ENCODE data around the gene GABRB2.
A peak's percentile ranks its signal among the peaks of the same experiment; 100 is the strongest.

GABRB2 gene

GRCh38 chr5:161546470-161547301 lies at the start of gene GABRB2:
Gene GABRB2 (minus strand): TSS chr5:161546725. CDS start chr5:161546643, 82 bp downstream.
- DNase-seq (ENCODE audit: low spot score in 2 of 2), result peak in 1 of 2 donors; percentile 7
- no peaks in the 10 kb centered on the region for H3K36me3 Mint-ChIP-seq
- H3K27ac Mint-ChIP-seq, result no peak within 1 kb of the TSS
- H3K4me3 Mint-ChIP-seq, result peak within 1 kb of the TSS; percentile 75
- peaks cover 5% of the 10 kb centered on the region for H3K4me1 Mint-ChIP-seq
- H3K27me3 Mint-ChIP-seq, result peaks cover 26% of the 10 kb centered on the region
- no peaks in the 10 kb centered on the region for H3K9me3 Mint-ChIP-seq
- peak; percentile 46 for ATAC-seq (ENCODE audit: low read depth)

- Mint-ChIP-seq H3K27ac (no peak overlapping the region), H3K4me1 (no peaks in the 10 kb centered on the region), H3K27me3 (no peaks in the 10 kb centered on the region), H3K36me3 (no peaks in the 10 kb centered on the region), H3K9me3 (no peaks in the 10 kb centered on the region), H3K4me3 (no peak overlapping the region)
- DNase-seq (ENCODE audit: low spot score in 2 of 2) (no peak), ATAC-seq (ENCODE audit: low read depth) (no peak)
These were observed 39.3 kb upstream of the GABRB2 start for GRCh38 chr5:161585798-161586197.

GRCh38 chr5:161580621-161581020 lies 34.1 kb upstream of the GABRB2 start:
- DNase-seq (ENCODE audit: low spot score in 2 of 2), result no peak
- H3K4me3 Mint-ChIP-seq, result no peak overlapping the region
- H3K36me3 Mint-ChIP-seq, result no peaks in the 10 kb centered on the region
- H3K9me3 Mint-ChIP-seq, result peaks cover 1% of the 10 kb centered on the region
- H3K27ac Mint-ChIP-seq, result no peak overlapping the region
- H3K4me1 Mint-ChIP-seq, result no peaks in the 10 kb centered on the region
- no peak for ATAC-seq (ENCODE audit: low read depth)
- H3K27me3 Mint-ChIP-seq, result no peaks in the 10 kb centered on the region

- Mint-ChIP-seq H3K4me3 (no peak overlapping the region), H3K9me3 (peaks cover 3% of the 10 kb centered on the region), H3K27ac (no peak overlapping the region), H3K36me3 (no peaks in the 10 kb centered on the region), H3K27me3 (no peaks in the 10 kb centered on the region), H3K4me1 (no peaks in the 10 kb centered on the region)
- DNase-seq (ENCODE audit: low spot score in 2 of 2), result no peak
- ATAC-seq (ENCODE audit: low read depth), result no peak
These were observed 26.4 kb upstream of the GABRB2 start for GRCh38 chr5:161572914-161573313.

- H3K27me3 Mint-ChIP-seq, result no peaks in the 10 kb centered on the region
- no peak for DNase-seq (ENCODE audit: low spot score in 2 of 2)
- H3K36me3 Mint-ChIP-seq, result no peaks in the 10 kb centered on the region
- H3K4me1 Mint-ChIP-seq, result no peaks in the 10 kb centered on the region
- no peak overlapping the region for H3K4me3 Mint-ChIP-seq
- peaks cover 3% of the 10 kb centered on the region for H3K9me3 Mint-ChIP-seq
- no peak for ATAC-seq (ENCODE audit: low read depth)
- no peak overlapping the region for H3K27ac Mint-ChIP-seq
These were observed 19.6 kb upstream of the GABRB2 start for GRCh38 chr5:161566081-161566480.

GRCh38 chr5:161562446-161562845 lies 15.9 kb upstream of the GABRB2 start:
- H3K27me3 Mint-ChIP-seq, result no peaks in the 10 kb centered on the region
- H3K27ac Mint-ChIP-seq, result no peak overlapping the region
- DNase-seq (ENCODE audit: low spot score in 2 of 2), result no peak
- H3K4me1 Mint-ChIP-seq, result no peaks in the 10 kb centered on the region
- H3K4me3 Mint-ChIP-seq, result no peak overlapping the region
- no peaks in the 10 kb centered on the region for H3K36me3 Mint-ChIP-seq
- peaks cover 3% of the 10 kb centered on the region for H3K9me3 Mint-ChIP-seq
- ATAC-seq (ENCODE audit: low read depth), result no peak

- H3K27me3 Mint-ChIP-seq, result peaks cover 30% of the 10 kb centered on the region
These were observed 2.6 kb upstream of the GABRB2 start for GRCh38 chr5:161549106-161549505.

GRCh38 chr5:161548487-161549094 lies 2.1 kb upstream of the GABRB2 start:
- Mint-ChIP-seq H3K4me1 (peaks cover 5% of the 10 kb centered on the region), H3K27ac (no peak overlapping the region), H3K9me3 (no peaks in the 10 kb centered on the region), H3K4me3 (peak overlapping the region; percentile 17), H3K36me3 (no peaks in the 10 kb centered on the region), H3K27me3 (peaks cover 29% of the 10 kb centered on the region)
- ATAC-seq (ENCODE audit: low read depth), result no peak
- DNase-seq (ENCODE audit: low spot score in 2 of 2), result no peak

More at GRCh38 chr5:161549106-161549505, 2.6 kb upstream of the GABRB2 start:
- no peak overlapping the region for H3K27ac Mint-ChIP-seq
- ATAC-seq (ENCODE audit: low read depth) (no peak), DNase-seq (ENCODE audit: low spot score in 2 of 2) (no peak)
- H3K36me3 Mint-ChIP-seq, result no peaks in the 10 kb centered on the region
- H3K4me3 Mint-ChIP-seq, result no peak overlapping the region
- H3K4me1 Mint-ChIP-seq, result peaks cover 5% of the 10 kb centered on the region
- peaks cover 2% of the 10 kb centered on the region for H3K9me3 Mint-ChIP-seq

GRCh38 chr5:161547738-161548486 lies 1.4 kb upstream of the GABRB2 start:
- Mint-ChIP-seq H3K27me3 (peaks cover 29% of the 10 kb centered on the region), H3K4me3 (peak overlapping the region; percentile 75), H3K36me3 (no peaks in the 10 kb centered on the region), H3K4me1 (peaks cover 5% of the 10 kb centered on the region), H3K9me3 (no peaks in the 10 kb centered on the region), H3K27ac (no peak overlapping the region)
- ATAC-seq (ENCODE audit: low read depth) (no peak), DNase-seq (ENCODE audit: low spot score in 2 of 2) (no peak)

- H3K4me3 Mint-ChIP-seq, result peak overlapping the region; percentile 75
- no peak overlapping the region for H3K27ac Mint-ChIP-seq
- H3K9me3 Mint-ChIP-seq, result no peaks in the 10 kb centered on the region
- H3K27me3 Mint-ChIP-seq, result peaks cover 27% of the 10 kb centered on the region
- DNase-seq (ENCODE audit: low spot score in 2 of 2) (no peak), ATAC-seq (ENCODE audit: low read depth) (no peak)
- peaks cover 5% of the 10 kb centered on the region for H3K4me1 Mint-ChIP-seq
- H3K36me3 Mint-ChIP-seq, result no peaks in the 10 kb centered on the region
These were observed 847 bp upstream of the GABRB2 start for GRCh38 chr5:161547406-161547737.

- peaks cover 26% of the 10 kb centered on the region for H3K27me3 Mint-ChIP-seq
- peak overlapping the region; percentile 71 for H3K4me3 Mint-ChIP-seq
- no peaks in the 10 kb centered on the region for H3K36me3 Mint-ChIP-seq
- no peak for ATAC-seq (ENCODE audit: low read depth)
- no peak for DNase-seq (ENCODE audit: low spot score in 2 of 2)
- no peak overlapping the region for H3K27ac Mint-ChIP-seq
- H3K9me3 Mint-ChIP-seq, result no peaks in the 10 kb centered on the region
- peaks cover 5% of the 10 kb centered on the region for H3K4me1 Mint-ChIP-seq
These were observed 443 bp downstream of the GABRB2 start for GRCh38 chr5:161546095-161546469.

GRCh38 chr5:161545344-161546094 lies 1.0 kb downstream of the GABRB2 start:
- Mint-ChIP-seq H3K9me3 (no peaks in the 10 kb centered on the region), H3K27ac (no peak overlapping the region), H3K4me3 (peak overlapping the region; percentile 71), H3K36me3 (no peaks in the 10 kb centered on the region), H3K4me1 (peaks cover 5% of the 10 kb centered on the region), H3K27me3 (peaks cover 24% of the 10 kb centered on the region)
- no peak for ATAC-seq (ENCODE audit: low read depth)
- DNase-seq (ENCODE audit: low spot score in 2 of 2), result no peak

GRCh38 chr5:161544350-161544765 lies 2.2 kb downstream of the GABRB2 start:
- no peaks in the 10 kb centered on the region for H3K36me3 Mint-ChIP-seq
- peaks cover 5% of the 10 kb centered on the region for H3K4me1 Mint-ChIP-seq
- ATAC-seq (ENCODE audit: low read depth) (no peak), DNase-seq (ENCODE audit: low spot score in 2 of 2) (no peak)
- H3K27ac Mint-ChIP-seq, result no peak overlapping the region
- peaks cover 21% of the 10 kb centered on the region for H3K27me3 Mint-ChIP-seq
- no peaks in the 10 kb centered on the region for H3K9me3 Mint-ChIP-seq
- H3K4me3 Mint-ChIP-seq, result no peak overlapping the region

- H3K27ac Mint-ChIP-seq, result no peak overlapping the region
- peaks cover 6% of the 10 kb centered on the region for H3K9me3 Mint-ChIP-seq
- no peaks in the 10 kb centered on the region for H3K27me3 Mint-ChIP-seq
- no peaks in the 10 kb centered on the region for H3K4me1 Mint-ChIP-seq
- DNase-seq (ENCODE audit: low spot score in 2 of 2) (no peak), ATAC-seq (ENCODE audit: low read depth) (no peak)
- no peak overlapping the region for H3K4me3 Mint-ChIP-seq
- no peaks in the 10 kb centered on the region for H3K36me3 Mint-ChIP-seq
These were observed 7.5 kb downstream of the GABRB2 start for GRCh38 chr5:161539016-161539415.
